ENCODE measurements around the gene JMJD1C.
A peak's percentile ranks its signal among the peaks of the same experiment; 100 is the strongest.
"Not testable (repeated sequence)": the region's sequence is repeated elsewhere in the genome, so short reads cannot be mapped to it uniquely, and the experiment has no call there.

Gene JMJD1C

GRCh38 chr10:63157845-63158624, 307.7 kb downstream of the JMJD1C start:
- no peak overlapping the region for H3K4me3 ChIP-seq (ENCODE audit: low read depth, low read length)
- peak; percentile 49 for TF ChIP-seq CTCF (IDR thresholded peaks at IDR 0.05; ENCODE audit: low read depth, low read length)

GRCh38 chr10:63156236-63156635, 309.5 kb downstream of the JMJD1C start:
- H3K4me3 ChIP-seq (ENCODE audit: low read depth, low read length) = no peak overlapping the region
- no peak for TF ChIP-seq CTCF (IDR thresholded peaks at IDR 0.05; ENCODE audit: low read depth, low read length)

GRCh38 chr10:63155388-63156020, 310.3 kb downstream of the JMJD1C start:
- H3K4me3 ChIP-seq (ENCODE audit: low read depth, low read length) = no peak overlapping the region
- no peak for TF ChIP-seq CTCF (IDR thresholded peaks at IDR 0.05; ENCODE audit: low read depth, low read length)

- no peak overlapping the region for H3K4me3 ChIP-seq (ENCODE audit: low read depth, low read length)
- TF ChIP-seq CTCF (IDR thresholded peaks at IDR 0.05; ENCODE audit: low read depth, low read length) = no peak
Measured at GRCh38 chr10:63154546-63155387, 311.0 kb downstream of the JMJD1C start.

- not testable (repeated sequence) for H3K4me3 ChIP-seq (ENCODE audit: low read depth, low read length)
Measured at GRCh38 chr10:63153868-63154545, 311.8 kb downstream of the JMJD1C start.

GRCh38 chr10:63150745-63151144, 315.0 kb downstream of the JMJD1C start:
- no peak overlapping the region for H3K4me3 ChIP-seq (ENCODE audit: low read depth, low read length)
- no peak for TF ChIP-seq CTCF (IDR thresholded peaks at IDR 0.05; ENCODE audit: low read depth, low read length)

- no peak overlapping the region for H3K4me3 ChIP-seq (ENCODE audit: low read depth, low read length)
- TF ChIP-seq CTCF (IDR thresholded peaks at IDR 0.05; ENCODE audit: low read depth, low read length) = no peak
Measured at GRCh38 chr10:63146503-63146902, 319.3 kb downstream of the JMJD1C start.
